Peyer's patch (tissue), 4 donors: Measurements from ENCODE around the gene POLR2B.

Experiments used
- CTCF ChIP-seq, 6 experiments: fragments of 450-650 bp in 4 of 6; fragments of 200-600 bp in 2 of 6; sonication (generic) in 1 of 6; IDR thresholded peaks; one replicate each; pipeline ENCODE4 v1.5.1; 2017 to 2019; ENCODE audit warnings: antibody characterized with exemption in 6 of 6, mild to moderate bottlenecking in 3 of 6, moderate library complexity in 1 of 6
- POLR2A ChIP-seq, 2 donors: fragments of 450-650 bp; IDR thresholded peaks; one replicate each; pipeline ENCODE4 v1.5.1; 2017; ENCODE audit warnings: antibody characterized with exemption in 2 of 2, mild to moderate bottlenecking in 2 of 2, moderate library complexity in 2 of 2

DNA sequence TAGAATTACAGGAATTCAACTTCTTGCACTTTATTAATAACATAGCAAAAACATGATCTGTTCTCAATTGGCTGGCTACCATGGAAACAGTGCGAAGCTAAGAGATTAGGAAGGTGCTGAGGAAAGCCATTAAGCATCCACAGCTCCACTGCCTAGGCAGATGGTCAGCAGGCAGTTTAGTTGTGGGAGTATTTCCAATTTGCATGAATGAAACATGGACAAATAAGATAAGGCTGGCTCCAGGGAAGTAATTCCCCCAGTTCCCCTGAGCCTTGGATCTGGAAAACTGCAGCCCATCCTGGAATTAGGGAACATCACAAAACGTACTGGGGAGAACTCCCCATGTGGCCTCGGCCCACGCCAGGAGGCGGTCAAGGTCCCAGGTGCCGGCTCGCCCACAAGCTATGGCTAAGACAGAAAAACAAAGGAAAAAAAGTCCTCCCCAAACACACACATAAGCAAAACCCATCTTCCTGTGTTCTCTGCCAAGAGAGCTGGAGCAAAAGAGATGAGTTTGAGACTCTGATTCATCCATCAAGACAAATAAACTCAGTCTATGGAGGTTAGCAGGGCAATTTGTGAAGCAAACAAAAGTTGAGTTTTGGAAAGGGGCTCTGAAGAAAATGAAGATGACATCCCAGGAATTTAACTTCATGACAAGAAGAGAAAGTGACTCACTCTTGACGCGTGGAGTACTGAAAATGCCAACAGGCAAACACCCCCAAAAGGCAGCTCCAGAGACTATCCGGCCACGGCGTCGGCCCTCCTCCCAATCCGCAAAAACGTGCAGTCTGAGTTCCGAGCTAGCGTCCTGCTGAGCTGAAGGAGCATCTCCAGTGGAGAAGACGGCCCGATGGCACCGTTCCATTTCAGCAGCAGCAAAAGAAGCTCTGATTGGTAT, 86.4 kb downstream of the POLR2B start:
- TF ChIP-seq POLR2A (IDR thresholded peaks at IDR 0.05): no peak
- TF ChIP-seq CTCF (IDR thresholded peaks at IDR 0.05): no peak
